Testis (tissue), 2 donors: ENCODE results near the gene CMPK1.

Experiments
- POLR2A ChIP-seq: fragments of 450-650 bp; IDR thresholded peaks from one replicate; pipeline ENCODE4 v1.6.1; 2017; ENCODE audit warnings: antibody characterized with exemption, mild to moderate bottlenecking, moderate library complexity
- TF ChIP-seq, protein P1 (sequence below), 3 experiments: fragments of 450-650 bp in 2 of 3; fragments of 200-600 bp in 1 of 3; sonication (generic) in 1 of 3; IDR thresholded peaks; one replicate each; pipeline ENCODE4 v1.5.1; 2016 to 2019; ENCODE audit warnings: antibody characterized with exemption in 3 of 3, mild to moderate bottlenecking in 2 of 3, moderate library complexity in 1 of 3

DNA sequence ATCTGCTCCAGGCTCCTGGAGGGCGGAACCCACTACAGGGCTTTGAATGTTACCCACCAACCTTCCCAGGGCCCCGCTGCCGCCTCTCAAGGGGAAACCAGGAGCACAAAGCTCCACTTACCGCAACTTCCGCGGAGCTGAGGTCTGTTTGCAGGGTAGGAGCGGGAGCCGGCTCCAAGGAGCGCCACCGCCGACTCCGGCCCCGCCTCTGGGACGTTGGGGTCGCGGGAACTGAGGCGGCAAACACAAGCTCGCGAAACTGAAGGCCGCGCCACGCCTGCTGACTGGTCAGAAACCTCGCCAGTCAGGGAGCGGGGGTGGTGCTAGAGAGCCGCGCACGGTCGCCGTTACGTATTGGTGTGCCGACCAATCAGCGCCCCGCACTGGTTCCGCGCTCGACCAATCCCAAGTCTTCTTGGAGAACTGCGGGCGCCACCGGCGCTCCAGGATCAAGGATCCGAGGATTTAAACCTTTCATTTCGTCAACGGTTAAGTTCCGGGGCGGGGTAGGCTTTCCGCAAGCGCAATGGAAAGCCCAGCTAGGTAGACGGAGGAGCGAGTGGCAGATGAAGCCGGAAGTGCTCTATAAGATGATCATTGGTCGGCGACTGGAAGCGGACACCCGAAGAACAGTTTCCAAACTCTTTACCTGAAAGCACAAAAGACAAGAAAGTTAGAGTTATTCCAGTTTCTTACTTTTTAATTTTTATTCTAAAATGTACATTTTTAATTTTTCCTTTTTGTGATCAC is 19.5 kb upstream of the CMPK1 start, which contains the start of gene STIL:
- TF ChIP-seq, protein P1, sequence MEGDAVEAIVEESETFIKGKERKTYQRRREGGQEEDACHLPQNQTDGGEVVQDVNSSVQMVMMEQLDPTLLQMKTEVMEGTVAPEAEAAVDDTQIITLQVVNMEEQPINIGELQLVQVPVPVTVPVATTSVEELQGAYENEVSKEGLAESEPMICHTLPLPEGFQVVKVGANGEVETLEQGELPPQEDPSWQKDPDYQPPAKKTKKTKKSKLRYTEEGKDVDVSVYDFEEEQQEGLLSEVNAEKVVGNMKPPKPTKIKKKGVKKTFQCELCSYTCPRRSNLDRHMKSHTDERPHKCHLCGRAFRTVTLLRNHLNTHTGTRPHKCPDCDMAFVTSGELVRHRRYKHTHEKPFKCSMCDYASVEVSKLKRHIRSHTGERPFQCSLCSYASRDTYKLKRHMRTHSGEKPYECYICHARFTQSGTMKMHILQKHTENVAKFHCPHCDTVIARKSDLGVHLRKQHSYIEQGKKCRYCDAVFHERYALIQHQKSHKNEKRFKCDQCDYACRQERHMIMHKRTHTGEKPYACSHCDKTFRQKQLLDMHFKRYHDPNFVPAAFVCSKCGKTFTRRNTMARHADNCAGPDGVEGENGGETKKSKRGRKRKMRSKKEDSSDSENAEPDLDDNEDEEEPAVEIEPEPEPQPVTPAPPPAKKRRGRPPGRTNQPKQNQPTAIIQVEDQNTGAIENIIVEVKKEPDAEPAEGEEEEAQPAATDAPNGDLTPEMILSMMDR (IDR thresholded peaks at IDR 0.05): no peak
- TF ChIP-seq POLR2A: no peak
